HEK293 (cell line): ENCODE data around the gene PRR15L.
A peak's percentile ranks its signal among the peaks of the same experiment; 100 is the strongest.

ENCODE experiments used
- BCL11A ChIP-seq: fragments of 450-650 bp; formaldehyde crosslinking; IDR thresholded peaks from 2 replicates; pipeline ENCODE4 v1.5.1; 2016; ENCODE audit warnings: low read depth, missing biosample characterization, missing genetic modification characterization
- TSHZ1 ChIP-seq: fragments of 450-650 bp; formaldehyde crosslinking; IDR thresholded peaks from 2 replicates; pipeline ENCODE4 v1.5.1; 2016; ENCODE audit warnings: missing biosample characterization, missing genetic modification characterization, borderline replicate concordance
- YY1 ChIP-seq: fragments of 450-650 bp; formaldehyde crosslinking; IDR thresholded peaks from 2 replicates; pipeline ENCODE4 v1.5.1; 2018; ENCODE audit warnings: missing biosample characterization, missing genetic modification characterization
- ZNF221 ChIP-seq: fragments of 450-650 bp; formaldehyde crosslinking; IDR thresholded peaks from 2 replicates; pipeline ENCODE4 v1.5.1; 2017; ENCODE audit warnings: missing biosample characterization, missing genetic modification characterization, borderline replicate concordance
- ZNF23 ChIP-seq: fragments of 450-650 bp; formaldehyde crosslinking; IDR thresholded peaks from 2 replicates; pipeline ENCODE4 v1.5.1; 2016; ENCODE audit warnings: missing biosample characterization, missing genetic modification characterization, borderline replicate concordance
- ZNF24 ChIP-seq: fragments of 450-650 bp; formaldehyde crosslinking; IDR thresholded peaks from 2 replicates; pipeline ENCODE4 v1.5.1; 2016; ENCODE audit warnings: missing biosample characterization, missing genetic modification characterization
- ZNF404 ChIP-seq: fragments of 450-650 bp; formaldehyde crosslinking; IDR thresholded peaks from 2 replicates; pipeline ENCODE4 v1.5.1; 2017; ENCODE audit warnings: missing biosample characterization, missing genetic modification characterization
- ZNF426 ChIP-seq: fragments of 450-650 bp; formaldehyde crosslinking; IDR thresholded peaks from 2 replicates; pipeline ENCODE4 v1.5.1; 2017; ENCODE audit warnings: missing biosample characterization, missing genetic modification characterization, mild to moderate bottlenecking, inconsistent platforms, moderate library complexity
- ZNF514 ChIP-seq: fragments of 450-650 bp; formaldehyde crosslinking; IDR thresholded peaks from 2 replicates; pipeline ENCODE4 v1.5.1; 2016; ENCODE audit warnings: missing biosample characterization, missing genetic modification characterization
- ZNF555 ChIP-seq: fragments of 450-650 bp; formaldehyde crosslinking; conservative IDR thresholded peaks from 2 replicates; pipeline ENCODE4 v1.5.1; 2017; ENCODE audit warnings: missing biosample characterization, mild to moderate bottlenecking, missing genetic modification characterization, inconsistent platforms
- ZNF670 ChIP-seq: fragments of 450-650 bp; formaldehyde crosslinking; IDR thresholded peaks from 2 replicates; pipeline ENCODE4 v1.5.1; 2016; ENCODE audit warnings: missing biosample characterization, missing genetic modification characterization, low read depth
- ZNF830 ChIP-seq: fragments of 450-650 bp; IDR thresholded peaks from 2 replicates; pipeline ENCODE4 v1.5.0; 2018; ENCODE audit warnings: missing biosample characterization, missing genetic modification characterization, low read depth, mild to moderate bottlenecking, moderate library complexity
- ZSCAN30 ChIP-seq: fragments of 450-650 bp; IDR thresholded peaks from 2 replicates; pipeline ENCODE4 v1.5.1; 2018; ENCODE audit warnings: missing biosample characterization, mild to moderate bottlenecking, missing genetic modification characterization, moderate library complexity
- TF ChIP-seq, protein P1 (sequence below): fragments of 450-650 bp; formaldehyde crosslinking; IDR thresholded peaks from 2 replicates; pipeline ENCODE4 v1.5.1; 2016; ENCODE audit warnings: missing biosample characterization, missing genetic modification characterization

- TF ChIP-seq, protein P1, sequence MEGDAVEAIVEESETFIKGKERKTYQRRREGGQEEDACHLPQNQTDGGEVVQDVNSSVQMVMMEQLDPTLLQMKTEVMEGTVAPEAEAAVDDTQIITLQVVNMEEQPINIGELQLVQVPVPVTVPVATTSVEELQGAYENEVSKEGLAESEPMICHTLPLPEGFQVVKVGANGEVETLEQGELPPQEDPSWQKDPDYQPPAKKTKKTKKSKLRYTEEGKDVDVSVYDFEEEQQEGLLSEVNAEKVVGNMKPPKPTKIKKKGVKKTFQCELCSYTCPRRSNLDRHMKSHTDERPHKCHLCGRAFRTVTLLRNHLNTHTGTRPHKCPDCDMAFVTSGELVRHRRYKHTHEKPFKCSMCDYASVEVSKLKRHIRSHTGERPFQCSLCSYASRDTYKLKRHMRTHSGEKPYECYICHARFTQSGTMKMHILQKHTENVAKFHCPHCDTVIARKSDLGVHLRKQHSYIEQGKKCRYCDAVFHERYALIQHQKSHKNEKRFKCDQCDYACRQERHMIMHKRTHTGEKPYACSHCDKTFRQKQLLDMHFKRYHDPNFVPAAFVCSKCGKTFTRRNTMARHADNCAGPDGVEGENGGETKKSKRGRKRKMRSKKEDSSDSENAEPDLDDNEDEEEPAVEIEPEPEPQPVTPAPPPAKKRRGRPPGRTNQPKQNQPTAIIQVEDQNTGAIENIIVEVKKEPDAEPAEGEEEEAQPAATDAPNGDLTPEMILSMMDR (tag by site-specific recombination): peak; percentile 73
- no peak for TF ChIP-seq ZNF426 (tag by site-specific recombination)
- no peak for TF ChIP-seq ZNF670
- TF ChIP-seq YY1 (tag by site-specific recombination): no peak
- no peak for TF ChIP-seq ZNF555 (tag by site-specific recombination)
- no peak for TF ChIP-seq ZNF830 (tag by site-specific recombination)
- TF ChIP-seq BCL11A (tag by site-specific recombination): no peak
- TF ChIP-seq ZSCAN30 (tag by site-specific recombination): no peak
- no peak for TF ChIP-seq ZNF23 (tag by site-specific recombination)
- no peak for TF ChIP-seq ZNF24 (tag by site-specific recombination)
- no peak for TF ChIP-seq ZNF514 (tag by site-specific recombination)
- TF ChIP-seq ZNF404 (tag by site-specific recombination): no peak
- TF ChIP-seq ZNF221 (tag by site-specific recombination): no peak
- TF ChIP-seq TSHZ1 (tag by site-specific recombination): no peak
These were observed 20.6 kb upstream of the PRR15L start for GRCh38 chr17:47978324-47978723.
